Choroid plexus epithelial cell (primary cell): Measurements from ENCODE around the gene TYRO3.
A peak's percentile ranks its signal among the peaks of the same experiment; 100 is the strongest.

Source experiments
- DNase-seq: peaks from one replicate; pipeline ENCODE4 v3.0.0-alpha.2; 2010; ENCODE audit warnings: low read depth
- H3K4me3 ChIP-seq: 2 replicates; pipeline ENCODE4 v1.5.1; 2011; ENCODE audit warnings: low read depth, mild to moderate bottlenecking, control low read depth, low read length, moderate library complexity
- CTCF ChIP-seq: conservative IDR thresholded peaks from 2 replicates; pipeline ENCODE4 v1.5.1; 2011; ENCODE audit warnings: low read depth, mild to moderate bottlenecking, control low read depth, inconsistent platforms, low read length, moderate library complexity

The TYRO3 gene

GRCh38 chr15:41572866-41573265, 13.9 kb downstream of the TYRO3 start:
- DNase-seq = no peak
- TF ChIP-seq CTCF = no peak
- no peak overlapping the region for H3K4me3 ChIP-seq

DNA sequence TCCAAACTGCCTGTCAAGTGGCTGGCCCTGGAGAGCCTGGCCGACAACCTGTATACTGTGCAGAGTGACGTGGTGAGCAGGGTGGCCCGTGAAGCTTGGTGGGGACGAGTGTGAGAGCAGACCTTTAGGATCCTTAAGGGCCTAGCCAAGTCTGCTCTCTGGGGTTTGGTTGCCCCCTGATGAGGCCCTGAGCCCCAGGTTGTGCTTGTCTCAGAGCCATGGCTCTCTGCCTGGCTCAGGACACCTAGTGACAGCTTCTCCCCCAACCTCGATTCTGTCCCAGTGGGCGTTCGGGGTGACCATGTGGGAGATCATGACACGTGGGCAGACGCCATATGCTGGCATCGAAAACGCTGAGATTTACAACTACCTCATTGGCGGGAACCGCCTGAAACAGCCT, 14.4 kb downstream of the TYRO3 start:
- no peak for TF ChIP-seq CTCF

DNA sequence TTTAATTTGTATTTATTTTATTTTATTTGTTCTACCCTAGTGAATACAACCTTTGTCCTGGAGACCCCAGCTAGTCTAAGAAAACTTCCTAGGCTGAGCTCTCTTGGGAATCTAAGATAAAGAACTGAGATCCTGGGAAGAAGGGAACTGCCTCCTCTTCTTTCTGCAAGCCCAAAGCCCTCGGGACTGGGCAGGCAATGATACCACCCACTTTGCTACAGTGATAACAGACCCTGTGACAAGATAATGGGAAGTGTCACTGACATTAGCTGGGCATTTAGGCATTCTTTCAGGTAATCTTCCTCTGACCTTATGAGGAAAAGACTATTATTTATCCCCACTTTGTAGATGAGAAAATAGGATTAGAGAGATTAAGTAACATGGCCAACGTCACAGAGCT, 15.1 kb downstream of the TYRO3 start:
- no peak for TF ChIP-seq CTCF

More for the DNA sequence above, 14.4 kb downstream of the TYRO3 start:
- DNase-seq = no peak
- H3K4me3 ChIP-seq = no peak overlapping the region

DNA sequence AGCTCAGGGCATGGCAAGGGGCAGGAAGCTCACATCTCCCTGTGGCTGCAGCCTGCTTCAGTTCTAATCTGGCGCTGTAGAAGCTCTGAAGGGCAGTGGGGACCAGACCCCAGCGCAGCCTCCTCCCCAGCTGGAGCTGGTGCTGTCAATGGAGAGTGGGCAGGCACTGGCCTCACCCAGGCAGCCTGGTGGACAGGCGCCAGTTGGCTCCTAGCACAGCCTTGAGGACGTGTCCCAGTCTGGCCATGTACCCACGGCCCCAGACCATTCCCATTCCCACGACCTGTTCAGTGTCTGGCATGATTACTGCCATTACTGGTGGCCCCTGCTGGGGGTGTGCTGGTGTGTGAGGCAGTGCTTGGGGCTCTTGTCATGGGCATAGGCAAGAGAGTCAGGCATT, 16.3 kb downstream of the TYRO3 start:
- no peak overlapping the region for H3K4me3 ChIP-seq
- no peak for DNase-seq
- TF ChIP-seq CTCF = no peak

More for the DNA sequence above, 15.1 kb downstream of the TYRO3 start:
- no peak overlapping the region for H3K4me3 ChIP-seq
- no peak for DNase-seq

- H3K4me3 ChIP-seq = no peak overlapping the region
- no peak for TF ChIP-seq CTCF
Observed at GRCh38 chr15:41577863-41578735, 19.1 kb downstream of the TYRO3 start.

GRCh38 chr15:41578736-41579383, 19.8 kb downstream of the TYRO3 start:
- no peak for DNase-seq
- no peak for TF ChIP-seq CTCF
- no peak overlapping the region for H3K4me3 ChIP-seq

More at GRCh38 chr15:41577863-41578735, 19.1 kb downstream of the TYRO3 start:
- DNase-seq = no peak

- no peak overlapping the region for H3K4me3 ChIP-seq
- peak; percentile 44 for DNase-seq
- peak; percentile 55 for TF ChIP-seq CTCF
Observed at GRCh38 chr15:41581110-41581509, 22.1 kb downstream of the TYRO3 start.
